OCI-LY1 (cell line): Measurements from ENCODE around the gene MFSD6.

Experiments used
- H2AFZ ChIP-seq: fragments of 200-600 bp; sonication (generic), shearing (Covaris generic); 2 replicates; pipeline ENCODE4 v1.6.0; 2014; ENCODE audit warnings: antibody characterized with exemption, mild to moderate bottlenecking, low read length
- H3F3A ChIP-seq: fragments of 200-600 bp; sonication (generic), shearing (Covaris generic); 2 replicates; pipeline ENCODE4 v1.6.0; 2014; ENCODE audit warnings: mild to moderate bottlenecking, antibody characterized with exemption, low read length, moderate library complexity; ENCODE audit not compliant: insufficient read depth
- H3K27ac ChIP-seq: fragments of 200-600 bp; sonication (generic); 2 replicates; pipeline ENCODE4 v1.5.1; 2014; ENCODE audit warnings: low read length, mixed run types, mild to moderate bottlenecking, low read depth; ENCODE audit not compliant: poor library complexity, severe bottlenecking
- H3K27me3 ChIP-seq: fragments of 200-600 bp; sonication (generic); 2 replicates; pipeline ENCODE4 v1.6.0; 2014; ENCODE audit warnings: antibody characterized with exemption, mild to moderate bottlenecking, low read length, moderate library complexity; ENCODE audit not compliant: insufficient read depth
- H3K36me3 ChIP-seq: fragments of 200-600 bp; sonication (generic); 2 replicates; pipeline ENCODE4 v1.6.1; 2014; ENCODE audit warnings: mild to moderate bottlenecking, antibody characterized with exemption, low read length, moderate library complexity, mixed read lengths; ENCODE audit not compliant: insufficient read depth
- H3K4me1 ChIP-seq: fragments of 200-600 bp; sonication (generic); 2 replicates; pipeline ENCODE4 v1.5.1; 2014; ENCODE audit warnings: mild to moderate bottlenecking, low read length, moderate library complexity; ENCODE audit not compliant: insufficient read depth, severe bottlenecking
- H3K4me2 ChIP-seq: fragments of 200-600 bp; sonication (generic), shearing (Covaris generic); 2 replicates; pipeline ENCODE4 v1.6.1; 2014; ENCODE audit warnings: low read length
- H3K4me3 ChIP-seq: fragments of 200-600 bp; sonication (generic); 2 replicates; pipeline ENCODE4 v1.5.1; 2014; ENCODE audit warnings: low read length, low read depth, mild to moderate bottlenecking, mixed read lengths; ENCODE audit not compliant: poor library complexity, severe bottlenecking
- H3K79me2 ChIP-seq: fragments of 200-600 bp; shearing (Covaris generic); 2 replicates; pipeline ENCODE4 v1.6.1; 2016; ENCODE audit warnings: mixed run types, low read length, mixed read lengths; ENCODE audit not compliant: insufficient read depth
- H3K9ac ChIP-seq: fragments of 200-600 bp; sonication (generic), shearing (Covaris generic); 2 replicates; pipeline ENCODE4 v1.6.1; 2014; ENCODE audit warnings: mild to moderate bottlenecking, low read length, mixed read lengths
- H3K9me2 ChIP-seq: fragments of 200-600 bp; sonication (generic), shearing (Covaris generic); 2 replicates; pipeline ENCODE4 v1.6.1; 2014; ENCODE audit warnings: low read depth, mild to moderate bottlenecking, low read length, mixed read lengths
- H3K9me3 ChIP-seq: fragments of 200-600 bp; shearing (Covaris generic); 2 replicates; pipeline ENCODE4 v1.6.1; 2014; ENCODE audit warnings: low read length, mixed read lengths
- H4K20me1 ChIP-seq: fragments of 200-600 bp; sonication (generic), shearing (Covaris generic); 2 replicates; pipeline ENCODE4 v1.6.0; 2016; ENCODE audit warnings: mild to moderate bottlenecking, low read length; ENCODE audit not compliant: insufficient read depth
- CTCF ChIP-seq: fragments of 200-600 bp; sonication (generic), shearing (Covaris generic); IDR thresholded peaks from 2 replicates; pipeline ENCODE4 v1.5.1; 2017; ENCODE audit warnings: mild to moderate bottlenecking, antibody characterized with exemption, low read length, moderate library complexity, mixed read lengths
- EZH2 ChIP-seq: fragments of 200-600 bp; sonication (generic), shearing (Covaris generic); IDR thresholded peaks from 2 replicates; pipeline ENCODE4 v1.8.0; 2017; ENCODE audit warnings: borderline replicate concordance, mixed run types, mild to moderate bottlenecking, antibody characterized with exemption, low read length, moderate library complexity, mixed read lengths

Gene MFSD6

DNA sequence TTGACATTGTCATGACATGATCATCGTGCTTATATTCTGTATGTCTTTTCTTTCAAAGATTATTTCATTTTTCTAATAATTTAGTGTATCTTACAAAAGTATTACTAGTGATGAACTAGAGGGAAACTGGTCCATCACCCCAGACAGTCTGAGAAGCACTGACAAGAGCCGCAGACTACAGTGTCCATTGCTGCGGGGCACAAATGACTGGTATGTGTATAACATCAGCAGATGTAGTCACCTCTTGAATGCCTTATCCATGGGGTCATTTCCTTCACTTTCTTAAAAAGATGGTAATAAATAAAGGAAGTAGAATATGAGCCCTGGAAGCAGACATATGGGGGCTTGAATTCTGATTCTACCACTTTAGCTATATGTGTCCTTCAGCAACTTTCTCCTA is 96.8 kb downstream of the MFSD6 start:
- no peak for TF ChIP-seq CTCF
- TF ChIP-seq EZH2, result no peak
- Histone ChIP-seq H2AFZ (no peak overlapping the region), H4K20me1 (no peaks in the 10 kb centered on the region), H3K9me3 (no peaks in the 10 kb centered on the region), H3K4me3 (no peak overlapping the region), H3K9me2 (no peaks in the 10 kb centered on the region), H3K4me2 (no peak overlapping the region), H3F3A (no peaks in the 10 kb centered on the region), H3K79me2 (no peaks in the 10 kb centered on the region), H3K4me1 (peaks cover 17% of the 10 kb centered on the region), H3K27me3 (no peaks in the 10 kb centered on the region), H3K27ac (no peak overlapping the region), H3K36me3 (peaks cover 16% of the 10 kb centered on the region; the same call in 1 of the 2 replicates), H3K9ac (no peak overlapping the region)

GRCh38 chr2:190505696-190506095 is 97.5 kb downstream of the MFSD6 start:
- TF ChIP-seq CTCF, result no peak
- H3K4me3 ChIP-seq, result no peak overlapping the region
- no peaks in the 10 kb centered on the region for H3F3A ChIP-seq
- H4K20me1 ChIP-seq, result no peaks in the 10 kb centered on the region
- H3K9me3 ChIP-seq, result no peaks in the 10 kb centered on the region
- H3K36me3 ChIP-seq, result peaks cover 16% of the 10 kb centered on the region; the same call in 1 of the 2 replicates
- no peaks in the 10 kb centered on the region for H3K9me2 ChIP-seq
- H2AFZ ChIP-seq, result no peak overlapping the region
- H3K27ac ChIP-seq, result no peak overlapping the region
- H3K9ac ChIP-seq, result no peak overlapping the region
- H3K79me2 ChIP-seq, result no peaks in the 10 kb centered on the region
- no peak overlapping the region for H3K4me2 ChIP-seq
- no peaks in the 10 kb centered on the region for H3K27me3 ChIP-seq
- peaks cover 17% of the 10 kb centered on the region for H3K4me1 ChIP-seq

DNA sequence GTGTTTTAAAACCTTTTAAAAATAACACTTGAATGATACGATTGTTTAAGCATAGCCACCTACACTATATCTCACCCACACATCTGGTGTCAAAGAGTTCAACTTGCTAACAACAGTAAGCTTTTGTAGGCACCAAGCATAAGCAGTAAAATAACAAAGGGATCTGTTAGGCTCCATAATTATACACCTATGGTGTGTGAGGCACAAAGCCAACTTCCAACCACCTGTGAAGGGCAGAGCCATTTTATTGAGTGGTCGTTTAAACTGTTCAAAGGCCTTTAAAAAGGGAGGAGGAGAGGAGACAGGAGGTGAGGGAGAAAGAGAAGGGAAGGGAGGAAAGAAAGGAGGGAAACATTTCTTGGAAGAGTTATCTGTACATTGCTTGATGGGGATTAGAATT is 98.5 kb downstream of the MFSD6 start:
- Histone ChIP-seq H3F3A (no peaks in the 10 kb centered on the region), H3K27me3 (no peaks in the 10 kb centered on the region), H3K9ac (no peak overlapping the region), H2AFZ (no peak overlapping the region), H4K20me1 (no peaks in the 10 kb centered on the region), H3K9me3 (no peaks in the 10 kb centered on the region), H3K79me2 (no peaks in the 10 kb centered on the region), H3K9me2 (no peaks in the 10 kb centered on the region), H3K4me3 (no peak overlapping the region), H3K4me2 (no peak overlapping the region), H3K36me3 (peaks cover 16% of the 10 kb centered on the region; the same call in 1 of the 2 replicates), H3K4me1 (peaks cover 17% of the 10 kb centered on the region), H3K27ac (no peak overlapping the region)
- TF ChIP-seq EZH2 (no peak), CTCF (no peak)
